Measurements from ENCODE around the gene ATXN1.

- TF ChIP-seq FOXS1 (CRISPR knock-in tag; IDR thresholded peaks at IDR 0.05) (no peak), CTCF (IDR thresholded peaks at IDR 0.05) (no peak), POLR2A (IDR thresholded peaks at IDR 0.05; ENCODE audit: low read length) (no peak), USF2 (IDR thresholded peaks at IDR 0.05) (no peak), MAFK (IDR thresholded peaks at IDR 0.05; ENCODE audit: partially characterized antibody) (no peak), NPAS2 (CRISPR knock-in tag; IDR thresholded peaks at IDR 0.05; ENCODE audit: borderline replicate concordance) (no peak)
Measured at GRCh38 chr6:16718356-16718755, 42.9 kb downstream of the ATXN1 start.
